Activated T-cell treated with anti-CD3 and anti-CD28 coated beads, Interleukin-2, amount 50 U/mL, for 24 hours (primary cell): ENCODE results near the gene MAP6D1.
A peak's percentile ranks its signal among the peaks of the same experiment; 100 is the strongest.
"Not testable (repeated sequence)": the region's sequence is repeated elsewhere in the genome, so short reads cannot be mapped to it uniquely, and the experiment has no call there.

ENCODE experiments used
- DNase-seq: peaks from one replicate; pipeline ENCODE4 v3.0.0-alpha.2; 2020
- H3K27ac Mint-ChIP-seq: 2 replicates; pipeline ENCODE4 v1.8.0; 2020; ENCODE audit warnings: mild to moderate bottlenecking, mixed read lengths
- H3K27me3 Mint-ChIP-seq: 2 replicates; pipeline ENCODE4 v1.8.0; 2020; ENCODE audit warnings: mixed read lengths
- H3K36me3 Mint-ChIP-seq: 2 replicates; pipeline ENCODE4 v1.8.0; 2020; ENCODE audit warnings: low read depth, mixed read lengths
- H3K4me1 Mint-ChIP-seq: 2 replicates; pipeline ENCODE4 v1.8.0; 2020; ENCODE audit warnings: low read depth, mixed read lengths
- H3K4me3 Mint-ChIP-seq: 2 replicates; pipeline ENCODE4 v1.8.0; 2020; ENCODE audit warnings: mild to moderate bottlenecking, moderate library complexity, mixed read lengths
- H3K9me3 Mint-ChIP-seq: 2 replicates; pipeline ENCODE4 v1.8.0; 2020; ENCODE audit warnings: mixed read lengths

The MAP6D1 gene

DNA sequence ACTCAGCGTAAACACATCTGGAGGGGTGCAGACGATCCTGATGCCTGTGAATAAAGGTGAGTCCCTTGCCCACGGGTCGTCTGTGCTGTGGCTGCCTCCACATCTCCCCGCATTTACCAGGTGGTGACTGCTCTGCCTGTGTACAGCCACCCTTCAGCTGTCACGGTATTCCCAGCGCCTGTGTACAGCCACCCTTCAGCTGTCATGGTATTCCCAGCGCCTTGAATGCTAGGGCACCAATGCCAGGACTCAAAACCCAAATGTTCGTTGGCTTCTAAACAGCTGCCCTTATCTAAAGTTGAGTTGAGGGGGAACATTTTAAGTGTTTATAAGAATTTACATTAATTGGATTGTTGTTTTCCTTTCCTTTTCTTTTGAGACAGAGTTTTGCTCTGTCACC is 27.4 kb downstream of the MAP6D1 start:
- H3K4me3 Mint-ChIP-seq = no peak overlapping the region
- H3K9me3 Mint-ChIP-seq = no peaks in the 10 kb centered on the region
- H3K4me1 Mint-ChIP-seq = no peaks in the 10 kb centered on the region
- no peaks in the 10 kb centered on the region for H3K27me3 Mint-ChIP-seq
- peaks cover 85% of the 10 kb centered on the region for H3K36me3 Mint-ChIP-seq
- DNase-seq = no peak
- H3K27ac Mint-ChIP-seq = no peak overlapping the region

- Mint-ChIP-seq H3K4me1 (no peaks in the 10 kb centered on the region), H3K4me3 (no peak overlapping the region), H3K9me3 (no peaks in the 10 kb centered on the region), H3K27me3 (no peaks in the 10 kb centered on the region), H3K36me3 (peaks cover 83% of the 10 kb centered on the region), H3K27ac (no peak overlapping the region)
- no peak for DNase-seq
These were observed 29.0 kb downstream of the MAP6D1 start for GRCh38 chr3:183796372-183796771.

DNA sequence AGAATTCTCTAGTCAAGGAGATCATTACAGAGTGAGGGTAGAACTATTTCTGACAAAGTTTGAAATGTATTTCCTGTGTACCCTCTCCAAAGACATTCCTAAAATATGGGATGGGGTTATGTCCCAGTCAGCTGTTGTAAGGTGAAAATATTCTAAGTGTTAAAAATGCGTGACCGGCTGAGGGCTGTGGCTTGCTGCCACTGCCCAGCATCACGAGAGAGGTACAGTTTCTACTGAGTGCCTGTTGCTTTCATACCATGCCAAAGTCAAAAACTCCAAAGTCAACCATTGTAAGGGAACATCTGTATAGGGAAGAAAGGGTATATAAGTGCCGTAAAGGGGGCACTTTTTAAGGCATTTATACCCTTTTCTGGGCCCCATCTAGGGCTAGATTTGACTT is 30.9 kb downstream of the MAP6D1 start:
- no peaks in the 10 kb centered on the region for H3K9me3 Mint-ChIP-seq
- H3K27ac Mint-ChIP-seq = no peak overlapping the region
- H3K36me3 Mint-ChIP-seq = peaks cover 84% of the 10 kb centered on the region
- no peak for DNase-seq
- H3K4me3 Mint-ChIP-seq = no peak overlapping the region
- no peaks in the 10 kb centered on the region for H3K27me3 Mint-ChIP-seq
- no peaks in the 10 kb centered on the region for H3K4me1 Mint-ChIP-seq

DNA sequence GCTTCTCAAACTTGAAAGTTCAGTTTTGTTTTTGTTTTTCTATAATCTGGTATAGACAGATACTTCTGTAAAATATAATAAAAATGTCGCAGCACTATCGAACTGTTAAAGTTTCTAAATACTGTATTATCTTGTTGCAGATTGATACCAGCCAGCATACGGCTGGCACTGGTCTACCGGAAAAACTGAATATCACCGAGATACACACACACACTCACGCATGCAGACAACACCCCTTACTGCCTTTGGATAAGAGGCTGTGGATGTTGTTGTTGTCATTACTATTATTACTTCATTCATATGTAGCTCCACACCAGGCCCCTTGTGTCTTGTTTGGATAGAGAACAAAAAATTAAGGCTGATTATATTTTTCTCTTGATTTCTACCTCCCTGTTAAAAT is 32.4 kb downstream of the MAP6D1 start:
- Mint-ChIP-seq H3K4me3 (no peak overlapping the region), H3K4me1 (peaks cover 2% of the 10 kb centered on the region), H3K9me3 (no peaks in the 10 kb centered on the region), H3K27me3 (no peaks in the 10 kb centered on the region), H3K36me3 (peaks cover 82% of the 10 kb centered on the region), H3K27ac (no peak overlapping the region)
- no peak for DNase-seq

DNA sequence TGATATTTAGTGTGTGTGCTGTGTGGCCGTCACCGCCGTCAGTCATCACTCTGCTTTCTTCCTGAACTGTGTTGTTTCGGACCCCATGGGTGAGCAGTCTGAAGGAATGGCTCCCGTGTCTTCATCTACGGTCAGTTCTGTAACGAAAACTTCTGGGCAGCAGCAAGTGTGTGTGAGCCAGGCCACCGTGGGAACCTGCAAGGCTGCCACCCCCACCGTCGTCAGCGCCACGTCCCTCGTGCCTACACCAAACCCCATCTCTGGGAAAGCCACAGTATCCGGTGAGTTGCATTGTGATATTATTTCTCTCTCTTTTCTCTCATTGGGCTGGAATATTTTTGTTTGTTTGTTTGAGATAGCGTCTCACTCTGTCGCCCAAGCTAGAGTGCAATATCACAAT is 34.7 kb downstream of the MAP6D1 start:
- H3K27ac Mint-ChIP-seq = no peak overlapping the region
- H3K27me3 Mint-ChIP-seq = no peaks in the 10 kb centered on the region
- no peak for DNase-seq
- peaks cover 2% of the 10 kb centered on the region for H3K4me1 Mint-ChIP-seq
- H3K36me3 Mint-ChIP-seq = peaks cover 86% of the 10 kb centered on the region
- H3K4me3 Mint-ChIP-seq = no peak overlapping the region
- H3K9me3 Mint-ChIP-seq = no peaks in the 10 kb centered on the region

DNA sequence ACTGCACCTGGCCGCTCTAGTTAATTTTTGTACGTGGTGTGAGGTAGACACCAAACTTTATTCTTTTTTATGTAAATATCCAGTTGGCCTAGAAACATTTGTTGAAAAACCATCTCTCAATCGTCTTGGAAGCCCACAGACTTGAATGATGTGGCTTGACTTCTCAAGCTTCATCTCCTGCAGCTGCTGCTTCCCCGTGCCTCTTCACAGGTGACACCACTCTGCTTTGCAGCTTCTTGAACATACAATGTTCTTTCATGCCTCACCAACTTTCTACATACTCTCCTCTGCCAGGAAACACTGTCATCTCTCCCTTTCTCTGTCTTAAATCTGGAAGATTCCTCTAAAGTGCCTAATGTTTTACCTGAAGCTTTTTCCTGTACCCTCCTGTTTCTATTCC is 35.6 kb downstream of the MAP6D1 start:
- Mint-ChIP-seq H3K27me3 (no peaks in the 10 kb centered on the region), H3K4me3 (no peak overlapping the region), H3K36me3 (peaks cover 87% of the 10 kb centered on the region), H3K9me3 (no peaks in the 10 kb centered on the region), H3K27ac (no peak overlapping the region), H3K4me1 (peaks cover 2% of the 10 kb centered on the region)
- DNase-seq = no peak

GRCh38 chr3:183784503-183784902 is 40.9 kb downstream of the MAP6D1 start:
- not testable (repeated sequence) for H3K4me3 Mint-ChIP-seq, H3K4me1 Mint-ChIP-seq, DNase-seq, H3K27ac Mint-ChIP-seq, H3K27me3 Mint-ChIP-seq, H3K9me3 Mint-ChIP-seq
- peaks cover 88% of the 10 kb centered on the region for H3K36me3 Mint-ChIP-seq

DNA sequence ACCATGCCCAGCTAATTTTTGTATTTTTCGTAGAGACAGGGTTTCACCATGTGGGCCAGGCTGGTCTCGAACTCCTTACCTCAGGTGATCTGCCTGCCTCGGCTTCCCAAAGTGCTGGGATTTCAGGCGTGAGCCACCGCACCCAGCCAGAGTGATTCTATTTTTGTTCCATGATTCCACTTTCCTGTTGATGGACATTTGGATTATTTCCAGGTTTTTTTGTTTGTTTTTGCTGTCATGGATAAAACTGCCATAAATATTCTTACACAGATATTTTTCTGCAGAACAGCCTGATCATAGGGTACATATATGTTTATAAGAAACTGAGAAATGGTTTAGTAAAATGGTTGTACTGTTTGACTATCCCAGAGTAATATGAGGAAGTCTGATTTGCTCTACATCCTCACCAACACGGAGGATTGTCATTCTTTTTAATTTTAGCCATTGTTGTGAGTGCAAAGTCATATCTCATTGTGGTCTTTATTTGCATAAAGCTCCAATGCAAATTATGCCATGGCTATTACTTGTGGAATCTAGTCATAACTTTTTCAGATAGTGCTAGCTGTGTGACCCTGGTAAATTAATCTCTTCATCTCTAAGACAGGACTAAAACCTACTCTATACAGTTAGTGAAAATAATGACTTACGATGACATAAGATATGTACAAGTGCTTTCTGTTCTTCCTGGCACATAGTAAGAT is 42.7 kb downstream of the MAP6D1 start:
- H3K27ac Mint-ChIP-seq = no peak overlapping the region
- H3K36me3 Mint-ChIP-seq = peaks cover 91% of the 10 kb centered on the region
- no peaks in the 10 kb centered on the region for H3K9me3 Mint-ChIP-seq
- DNase-seq = no peak
- H3K4me1 Mint-ChIP-seq = peaks cover 8% of the 10 kb centered on the region
- H3K27me3 Mint-ChIP-seq = no peaks in the 10 kb centered on the region
- H3K4me3 Mint-ChIP-seq = no peak overlapping the region

DNA sequence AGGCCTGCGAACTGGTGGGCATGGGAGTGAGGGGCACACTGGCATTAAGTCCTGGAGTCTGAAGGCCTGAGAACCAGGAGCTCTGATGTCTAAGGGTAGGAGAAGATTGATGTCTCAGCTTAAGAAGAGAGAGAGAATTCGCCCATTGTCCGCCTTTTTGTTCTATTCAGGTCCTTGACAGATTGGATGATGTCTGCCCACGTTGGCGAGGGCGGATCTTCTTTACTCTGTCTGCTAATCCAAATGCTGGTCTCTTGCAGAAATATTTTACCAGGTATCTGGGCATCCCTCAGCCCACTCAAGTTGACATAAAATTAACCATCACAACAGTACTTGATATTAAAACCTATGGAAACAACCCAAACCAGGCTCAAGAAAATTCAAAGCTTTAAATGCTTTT is 44.1 kb downstream of the MAP6D1 start:
- Mint-ChIP-seq H3K27me3 (no peaks in the 10 kb centered on the region), H3K27ac (no peak overlapping the region), H3K36me3 (peaks cover 91% of the 10 kb centered on the region), H3K4me1 (peaks cover 8% of the 10 kb centered on the region), H3K4me3 (no peak overlapping the region), H3K9me3 (no peaks in the 10 kb centered on the region)
- DNase-seq = no peak

GRCh38 chr3:183779896-183780465 is 45.4 kb downstream of the MAP6D1 start:
- Mint-ChIP-seq H3K27me3 (no peaks in the 10 kb centered on the region), H3K4me1 (peaks cover 8% of the 10 kb centered on the region), H3K27ac (no peak overlapping the region), H3K36me3 (peaks cover 92% of the 10 kb centered on the region), H3K4me3 (no peak overlapping the region), H3K9me3 (no peaks in the 10 kb centered on the region)
- DNase-seq = no peak

DNA sequence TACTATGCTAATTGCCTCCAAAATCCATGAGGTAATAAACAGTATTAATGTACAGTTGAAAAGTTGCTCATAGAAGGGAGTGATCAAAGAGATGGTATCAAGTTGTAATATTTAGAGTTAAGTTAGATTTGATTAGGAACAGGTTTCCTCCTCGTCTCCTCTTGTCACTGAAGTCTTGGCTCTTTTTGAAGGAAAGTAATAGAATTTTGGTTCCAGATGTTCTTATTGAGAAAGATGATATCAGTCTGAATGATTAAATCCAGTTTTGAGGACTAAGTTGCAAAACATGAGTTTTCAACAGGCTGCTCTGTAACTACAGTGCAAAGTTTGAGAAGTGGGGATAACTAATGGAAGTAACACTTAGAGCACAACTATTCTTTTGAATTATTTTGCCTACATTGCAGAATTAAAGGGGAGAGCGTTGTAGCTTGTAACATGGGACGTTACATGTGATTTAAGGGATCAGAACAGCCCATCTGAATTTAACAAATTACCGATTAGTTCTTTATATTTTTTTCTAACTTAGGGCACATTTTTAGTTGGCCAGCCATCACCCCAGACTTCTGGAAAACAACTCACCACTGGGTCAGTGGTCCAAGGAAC is 48.3 kb downstream of the MAP6D1 start:
- DNase-seq = no peak
- H3K4me1 Mint-ChIP-seq = no peaks in the 10 kb centered on the region
- H3K27me3 Mint-ChIP-seq = no peaks in the 10 kb centered on the region
- H3K4me3 Mint-ChIP-seq = no peak overlapping the region
- H3K36me3 Mint-ChIP-seq = peaks cover 92% of the 10 kb centered on the region
- no peaks in the 10 kb centered on the region for H3K9me3 Mint-ChIP-seq
- H3K27ac Mint-ChIP-seq = no peak overlapping the region

DNA sequence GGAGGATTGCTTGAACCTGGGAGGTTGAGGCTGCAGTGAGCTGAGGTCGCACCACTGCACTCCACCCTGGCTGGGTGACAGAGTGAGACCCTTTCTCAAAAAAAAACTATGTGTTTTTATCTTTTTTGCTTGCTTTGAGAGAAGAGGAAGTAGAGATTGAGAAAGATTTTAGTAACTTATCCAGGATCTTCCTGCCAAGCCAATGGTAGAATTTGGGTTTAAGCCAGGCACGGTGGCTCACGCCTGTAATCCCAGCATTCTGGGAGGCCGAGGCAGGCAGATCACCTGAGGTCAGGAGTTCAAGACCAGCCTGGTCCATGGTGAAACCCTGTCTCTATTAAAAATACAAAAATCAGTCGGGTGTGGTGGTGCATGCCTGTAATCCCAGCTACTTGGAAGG is 48.9 kb downstream of the MAP6D1 start:
- not testable (repeated sequence) for H3K4me1 Mint-ChIP-seq, H3K4me3 Mint-ChIP-seq, H3K27ac Mint-ChIP-seq, H3K27me3 Mint-ChIP-seq, H3K9me3 Mint-ChIP-seq, DNase-seq
- H3K36me3 Mint-ChIP-seq = peaks cover 90% of the 10 kb centered on the region

- H3K4me1 Mint-ChIP-seq = no peaks in the 10 kb centered on the region
- H3K9me3 Mint-ChIP-seq = no peaks in the 10 kb centered on the region
- DNase-seq = no peak
- H3K36me3 Mint-ChIP-seq = peaks cover 90% of the 10 kb centered on the region
- no peaks in the 10 kb centered on the region for H3K27me3 Mint-ChIP-seq
- H3K27ac Mint-ChIP-seq = no peak overlapping the region
- no peak overlapping the region for H3K4me3 Mint-ChIP-seq
These were observed 49.6 kb downstream of the MAP6D1 start for GRCh38 chr3:183775781-183776180.

DNA sequence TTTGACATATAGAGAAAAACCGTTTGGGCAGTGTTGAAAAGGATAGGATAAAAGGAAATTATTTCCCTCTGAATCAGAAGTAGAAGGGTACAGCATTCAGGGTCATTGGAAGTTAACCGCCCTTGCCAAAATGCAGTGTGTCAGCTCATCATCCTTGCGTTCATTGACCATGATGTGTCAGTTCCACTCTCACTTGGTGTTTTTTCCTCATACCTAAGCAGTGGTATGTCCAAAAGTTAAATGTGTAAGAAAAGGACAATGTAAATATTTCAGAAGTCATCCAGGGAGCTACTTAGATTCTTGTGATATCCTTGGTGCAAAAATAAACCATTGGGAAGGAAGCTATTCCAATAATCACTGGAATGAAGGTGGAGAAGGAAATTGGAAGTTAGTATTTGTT is 50.7 kb downstream of the MAP6D1 start:
- no peaks in the 10 kb centered on the region for H3K27me3 Mint-ChIP-seq
- peak overlapping the region; percentile 70 for H3K27ac Mint-ChIP-seq
- no peaks in the 10 kb centered on the region for H3K4me1 Mint-ChIP-seq
- no peaks in the 10 kb centered on the region for H3K9me3 Mint-ChIP-seq
- DNase-seq = no peak
- H3K36me3 Mint-ChIP-seq = peaks cover 84% of the 10 kb centered on the region
- H3K4me3 Mint-ChIP-seq = no peak overlapping the region

DNA sequence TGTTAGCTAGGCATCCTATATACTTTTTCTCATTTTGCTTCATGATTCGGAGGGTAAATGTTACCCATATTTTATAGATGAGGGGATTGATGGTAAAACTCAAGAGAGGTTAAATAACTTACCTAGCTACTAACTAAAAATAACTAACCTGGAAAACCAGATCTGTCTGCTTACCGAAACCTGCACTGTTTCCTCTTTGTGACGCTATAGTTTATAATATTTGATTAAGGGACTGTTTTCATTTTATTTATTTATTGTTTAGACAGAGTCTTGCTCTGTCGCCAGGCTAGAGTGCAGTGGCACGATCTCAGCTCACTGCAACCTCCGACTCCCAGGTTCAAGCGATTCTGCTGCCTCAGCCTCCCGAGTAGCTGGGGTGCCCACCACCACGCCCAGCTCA is 55.9 kb downstream of the MAP6D1 start:
- no peak overlapping the region for H3K27ac Mint-ChIP-seq
- peaks cover 12% of the 10 kb centered on the region for H3K4me1 Mint-ChIP-seq
- no peaks in the 10 kb centered on the region for H3K27me3 Mint-ChIP-seq
- peaks cover 75% of the 10 kb centered on the region for H3K36me3 Mint-ChIP-seq
- H3K9me3 Mint-ChIP-seq = no peaks in the 10 kb centered on the region
- DNase-seq = no peak
- H3K4me3 Mint-ChIP-seq = no peak overlapping the region
